HG02970 (cell line): ENCODE results near the gene IGSF8.

ENCODE experiments used
- ATAC-seq: cut with Tn5 transposase; IDR thresholded peaks from one replicate; pipeline ENCODE4 v1.9.1; 2021; ENCODE audit warnings: mild to moderate bottlenecking, moderate library complexity, moderate number of reproducible peaks; ENCODE audit not compliant: unreplicated experiment, low FRiP score

The IGSF8 gene

DNA sequence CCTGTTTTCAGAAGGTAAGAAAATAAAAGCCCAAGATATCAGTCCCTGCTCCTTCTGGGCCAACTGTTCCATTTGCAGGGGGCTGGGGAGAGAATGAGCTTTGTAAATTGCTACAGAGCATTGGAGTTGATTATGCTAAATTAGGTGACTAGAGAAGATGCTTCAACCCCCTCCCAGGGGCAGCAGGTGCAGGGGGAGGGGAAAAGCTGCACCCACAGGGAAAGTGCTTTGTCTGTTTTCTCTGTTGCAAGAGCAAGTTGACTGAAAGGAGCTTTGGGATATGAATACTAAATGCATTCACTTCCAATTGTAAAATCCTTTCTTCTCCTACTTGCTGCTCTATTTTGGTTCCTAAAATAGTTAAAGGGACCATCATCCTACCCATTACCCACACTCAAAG lies 50.1 kb downstream of the IGSF8 start:
- no peak for ATAC-seq

DNA sequence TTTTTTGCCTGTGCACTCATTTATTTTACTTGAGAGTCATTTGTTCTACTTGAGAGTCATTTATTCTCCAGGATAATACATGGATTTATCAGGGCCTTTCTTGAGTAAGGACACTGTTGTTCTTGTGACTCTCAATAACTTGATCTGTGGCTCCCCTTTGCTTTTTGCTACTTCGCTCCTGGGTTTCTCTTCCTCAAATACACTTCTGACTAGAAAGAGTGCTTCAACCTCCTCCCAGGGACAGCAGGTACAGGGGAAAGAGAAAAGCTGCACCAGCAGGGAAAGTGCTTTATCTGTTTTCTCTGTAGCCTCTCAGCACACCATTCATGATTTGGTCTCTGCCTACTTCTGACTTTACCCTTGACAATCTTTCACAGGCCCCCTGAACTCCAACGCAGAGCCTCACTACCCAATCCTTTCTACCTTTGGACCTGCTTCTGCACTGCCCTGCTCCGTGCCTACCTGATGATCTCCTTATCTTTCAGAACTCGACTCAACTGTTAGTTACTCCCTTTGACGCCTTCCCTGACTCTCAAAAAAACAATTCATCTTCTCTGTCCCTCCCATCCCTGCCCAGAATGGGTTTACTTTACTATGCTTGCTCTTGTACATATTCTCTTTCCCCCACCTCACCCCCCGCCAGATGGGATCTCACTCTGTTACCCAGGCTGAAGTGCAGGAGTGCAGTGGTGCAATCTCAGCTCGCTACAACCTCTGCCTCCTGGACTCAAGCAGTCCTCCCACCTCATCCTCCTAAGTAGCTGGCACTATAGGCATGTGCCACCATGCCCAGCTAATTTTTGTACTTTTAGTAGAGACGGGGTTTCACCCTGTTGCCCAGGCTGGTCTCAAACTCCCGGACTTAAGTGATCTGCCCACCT lies 51.1 kb downstream of the IGSF8 start:
- ATAC-seq, result no peak

DNA sequence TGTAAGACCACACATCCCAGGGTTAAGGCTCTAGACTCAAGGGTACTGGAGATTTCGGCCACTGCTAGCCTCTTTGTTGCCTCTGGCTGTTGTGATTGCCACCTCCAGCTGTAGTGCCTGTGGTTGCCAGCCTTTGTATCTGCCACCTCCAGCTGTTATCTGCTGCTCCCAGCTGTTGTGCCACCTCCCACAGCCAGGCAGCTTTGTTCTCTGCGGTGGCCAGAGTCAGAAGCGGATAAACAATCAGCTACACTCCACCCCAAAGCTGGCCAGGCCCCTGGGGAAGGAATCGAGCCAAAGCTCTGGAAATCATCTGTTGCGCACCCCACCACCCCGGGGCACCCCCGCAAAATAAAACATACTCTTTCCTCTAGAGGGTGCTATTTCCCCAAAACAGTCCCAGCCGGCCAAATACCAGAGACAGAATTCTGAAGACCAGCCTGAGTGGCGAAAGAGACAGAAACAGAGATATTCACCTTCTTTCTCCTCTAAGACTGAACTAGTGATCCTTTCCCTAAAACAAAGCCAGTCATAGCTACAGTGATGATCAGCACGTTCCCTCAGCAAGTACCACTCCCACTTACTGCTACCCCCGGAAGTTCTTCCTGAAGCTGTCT lies 51.8 kb downstream of the IGSF8 start:
- no peak for ATAC-seq

DNA sequence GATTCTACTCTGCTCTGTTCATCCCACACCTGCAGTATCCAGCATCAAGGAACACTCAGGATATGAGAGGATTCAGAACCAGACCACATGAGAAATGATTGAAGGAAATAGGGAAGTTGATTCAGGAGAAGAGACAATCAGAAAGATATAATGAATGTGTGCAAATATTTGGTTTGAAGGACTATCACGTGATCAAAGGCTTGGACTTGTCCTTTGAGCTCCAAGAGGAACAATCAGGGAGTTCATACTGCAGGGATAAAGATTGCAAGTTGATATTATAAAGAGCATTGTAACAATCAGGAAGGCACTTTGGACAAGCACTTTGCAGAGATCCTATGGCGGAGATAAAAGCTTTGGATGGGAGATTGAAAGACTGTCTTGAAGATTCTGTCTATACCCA lies 52.8 kb downstream of the IGSF8 start:
- no peak for ATAC-seq

DNA sequence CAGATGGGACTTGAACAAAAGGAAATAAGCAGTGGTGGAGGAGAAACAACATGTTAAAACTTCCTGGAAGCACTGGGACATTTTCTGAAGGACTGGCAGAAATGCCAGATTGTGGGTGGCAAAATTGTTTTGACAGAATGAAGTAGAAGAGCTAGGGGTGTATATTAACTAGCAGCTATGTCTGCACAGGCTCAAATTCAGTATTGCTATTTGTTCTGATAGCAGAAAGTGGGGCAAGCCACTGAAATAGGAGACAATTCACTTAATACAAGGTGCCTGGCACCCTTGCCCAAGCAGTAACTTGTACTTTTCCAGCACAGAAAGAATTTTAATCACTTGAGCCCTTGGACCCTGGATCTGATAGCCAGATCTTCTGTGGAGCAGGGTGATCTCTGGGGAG lies 54.9 kb downstream of the IGSF8 start:
- no peak for ATAC-seq
